ENCODE results near the gene MAP4K3. TPM values are rescaled to one million over a fixed set of nuclear protein-coding genes. Genes with fewer than 3 reads are reported as not detected.
"Not testable (repeated sequence)": the region's sequence is repeated elsewhere in the genome, so short reads cannot be mapped to it uniquely, and the experiment has no call there.

Gene MAP4K3
- total RNA-seq, 2 experiments from 2014 or later: 6.4 to 6.7 TPM

DNA sequence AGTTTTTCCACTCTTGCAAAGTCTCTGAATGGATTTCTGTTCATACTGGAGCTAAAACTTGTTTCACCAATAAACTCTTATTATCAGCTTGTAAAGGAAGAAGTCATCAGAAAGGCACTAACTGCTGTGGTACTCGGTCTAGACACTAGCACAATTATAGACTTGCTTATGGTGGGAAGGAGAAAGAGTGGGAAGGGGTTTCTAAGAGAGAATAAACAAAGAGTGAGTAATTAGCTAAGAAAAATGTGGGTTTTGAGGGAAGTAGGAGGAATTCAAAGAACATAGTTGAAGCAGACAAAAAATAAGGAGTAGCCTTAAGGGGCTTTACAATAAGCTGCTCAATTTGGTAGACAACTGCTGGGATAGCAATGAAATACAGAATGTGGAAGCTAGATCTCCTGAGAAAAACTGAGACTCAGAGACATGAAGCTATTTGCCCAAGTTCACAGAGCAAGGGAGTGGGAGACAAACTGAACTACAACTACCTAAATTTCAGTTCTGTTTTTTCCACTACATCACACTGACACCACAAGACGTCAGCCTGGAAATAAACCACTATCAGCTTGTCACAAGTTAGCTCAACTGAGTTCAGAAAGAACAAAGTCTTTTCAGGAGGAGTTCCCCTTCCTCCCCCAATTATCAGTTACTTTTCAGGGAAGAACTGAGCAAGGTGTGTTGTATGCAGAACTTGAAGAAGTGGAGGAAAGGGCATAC lies 59.7 kb downstream of the MAP4K3 start:
- Mint-ChIP-seq H3K4me3 (no peak overlapping the region), H3K9me3 (peaks cover 8% of the 10 kb centered on the region), H3K36me3 (peaks cover 32% of the 10 kb centered on the region), H3K27ac (peak overlapping the region; percentile 67), H3K4me1 (peaks cover 30% of the 10 kb centered on the region), H3K27me3 (no peaks in the 10 kb centered on the region)
- DNase-seq: peak; percentile 30

- DNase-seq: no peak
- peaks cover 23% of the 10 kb centered on the region for H3K4me1 Mint-ChIP-seq
- H3K27me3 Mint-ChIP-seq: no peaks in the 10 kb centered on the region
- peaks cover 39% of the 10 kb centered on the region for H3K36me3 Mint-ChIP-seq
- H3K27ac Mint-ChIP-seq: no peak overlapping the region
- no peak overlapping the region for H3K4me3 Mint-ChIP-seq
- H3K9me3 Mint-ChIP-seq: peaks cover 10% of the 10 kb centered on the region
These were observed 61.2 kb downstream of the MAP4K3 start for GRCh38 chr2:39375917-39376316.

DNA sequence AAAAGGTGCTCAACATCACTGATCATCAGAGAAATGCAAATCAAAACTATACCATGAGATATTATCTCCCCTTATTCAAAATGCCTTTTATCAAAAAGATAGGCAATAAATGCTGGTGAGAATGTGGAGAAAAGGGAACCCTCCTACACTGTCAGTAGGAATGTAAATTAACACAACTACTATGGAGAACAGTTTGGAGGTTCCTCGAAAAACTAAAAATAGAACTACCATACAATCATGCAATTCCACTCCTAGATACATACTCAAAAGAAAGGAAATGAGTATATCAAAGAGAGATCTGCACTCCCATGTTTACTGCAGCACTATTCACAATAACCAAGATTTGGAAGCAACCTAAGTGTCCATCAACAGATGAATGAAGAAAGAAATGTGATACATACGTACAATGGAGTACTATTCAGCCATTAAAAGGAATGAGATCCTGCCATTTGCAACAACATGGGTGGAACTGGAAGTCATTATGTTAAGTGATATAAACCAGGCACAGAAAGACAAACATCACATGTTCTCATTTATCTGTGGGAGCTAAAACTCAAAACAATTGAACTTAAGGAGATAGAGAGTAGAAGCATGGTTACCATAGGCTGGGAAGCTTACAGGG lies 63.8 kb downstream of the MAP4K3 start:
- DNase-seq: no peak
- Mint-ChIP-seq H3K36me3 (peaks cover 40% of the 10 kb centered on the region), H3K27ac (no peak overlapping the region), H3K4me1 (peaks cover 18% of the 10 kb centered on the region), H3K4me3 (no peak overlapping the region), H3K27me3 (no peaks in the 10 kb centered on the region), H3K9me3 (peaks cover 10% of the 10 kb centered on the region)

- peaks cover 51% of the 10 kb centered on the region for H3K36me3 Mint-ChIP-seq
These were observed 67.0 kb downstream of the MAP4K3 start for GRCh38 chr2:39370101-39370500.

GRCh38 chr2:39368846-39369245 lies 68.2 kb downstream of the MAP4K3 start:
- H3K36me3 Mint-ChIP-seq: peaks cover 45% of the 10 kb centered on the region
- no peak overlapping the region for H3K4me3 Mint-ChIP-seq
- H3K27me3 Mint-ChIP-seq: no peaks in the 10 kb centered on the region
- H3K4me1 Mint-ChIP-seq: peaks cover 9% of the 10 kb centered on the region
- H3K9me3 Mint-ChIP-seq: peaks cover 12% of the 10 kb centered on the region
- DNase-seq: no peak
- no peak overlapping the region for H3K27ac Mint-ChIP-seq

More at GRCh38 chr2:39370101-39370500, 67.0 kb downstream of the MAP4K3 start:
- no peak overlapping the region for H3K4me3 Mint-ChIP-seq
- peaks cover 9% of the 10 kb centered on the region for H3K4me1 Mint-ChIP-seq
- no peak for DNase-seq
- no peak overlapping the region for H3K27ac Mint-ChIP-seq
- H3K9me3 Mint-ChIP-seq: peaks cover 12% of the 10 kb centered on the region
- no peaks in the 10 kb centered on the region for H3K27me3 Mint-ChIP-seq

GRCh38 chr2:39368376-39368775 lies 68.7 kb downstream of the MAP4K3 start:
- DNase-seq: no peak
- Mint-ChIP-seq H3K9me3 (peaks cover 9% of the 10 kb centered on the region), H3K4me1 (peaks cover 9% of the 10 kb centered on the region), H3K27me3 (no peaks in the 10 kb centered on the region), H3K27ac (no peak overlapping the region), H3K4me3 (no peak overlapping the region), H3K36me3 (peaks cover 40% of the 10 kb centered on the region)

DNA sequence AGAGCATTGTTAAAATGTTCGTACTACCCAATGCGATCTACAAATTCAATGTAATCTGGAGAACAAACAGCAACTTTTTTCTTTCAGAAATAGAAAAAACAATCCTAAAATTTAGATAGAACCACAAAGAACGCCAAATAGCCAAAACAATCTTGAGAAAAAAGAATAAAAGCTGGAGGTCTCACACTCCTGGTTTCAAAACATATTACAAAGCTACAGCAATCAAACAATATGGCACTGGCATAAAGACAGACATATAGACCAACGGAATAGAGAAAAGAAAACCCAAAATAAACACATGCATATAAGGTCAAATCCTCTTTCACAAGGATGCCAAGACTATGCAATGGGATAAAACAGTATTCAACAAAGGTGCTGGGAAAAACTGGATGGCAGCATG lies 74.5 kb downstream of the MAP4K3 start:
- H3K27ac Mint-ChIP-seq: no peak overlapping the region
- H3K36me3 Mint-ChIP-seq: peaks cover 47% of the 10 kb centered on the region
- H3K27me3 Mint-ChIP-seq: no peaks in the 10 kb centered on the region
- no peaks in the 10 kb centered on the region for H3K4me1 Mint-ChIP-seq
- peaks cover 27% of the 10 kb centered on the region for H3K9me3 Mint-ChIP-seq
- no peak overlapping the region for H3K4me3 Mint-ChIP-seq
- DNase-seq: no peak

GRCh38 chr2:39361511-39361910 lies 75.6 kb downstream of the MAP4K3 start:
- Mint-ChIP-seq H3K4me3 (no peak overlapping the region), H3K27ac (no peak overlapping the region), H3K9me3 (peaks cover 27% of the 10 kb centered on the region), H3K4me1 (peaks cover 6% of the 10 kb centered on the region), H3K27me3 (no peaks in the 10 kb centered on the region), H3K36me3 (peaks cover 43% of the 10 kb centered on the region)
- no peak for DNase-seq

GRCh38 chr2:39360342-39360741 lies 76.7 kb downstream of the MAP4K3 start:
- peaks cover 36% of the 10 kb centered on the region for H3K36me3 Mint-ChIP-seq
- H3K27me3 Mint-ChIP-seq, H3K27ac Mint-ChIP-seq, DNase-seq, H3K4me1 Mint-ChIP-seq, H3K4me3 Mint-ChIP-seq: not testable (repeated sequence)
- peaks cover 26% of the 10 kb centered on the region for H3K9me3 Mint-ChIP-seq

DNA sequence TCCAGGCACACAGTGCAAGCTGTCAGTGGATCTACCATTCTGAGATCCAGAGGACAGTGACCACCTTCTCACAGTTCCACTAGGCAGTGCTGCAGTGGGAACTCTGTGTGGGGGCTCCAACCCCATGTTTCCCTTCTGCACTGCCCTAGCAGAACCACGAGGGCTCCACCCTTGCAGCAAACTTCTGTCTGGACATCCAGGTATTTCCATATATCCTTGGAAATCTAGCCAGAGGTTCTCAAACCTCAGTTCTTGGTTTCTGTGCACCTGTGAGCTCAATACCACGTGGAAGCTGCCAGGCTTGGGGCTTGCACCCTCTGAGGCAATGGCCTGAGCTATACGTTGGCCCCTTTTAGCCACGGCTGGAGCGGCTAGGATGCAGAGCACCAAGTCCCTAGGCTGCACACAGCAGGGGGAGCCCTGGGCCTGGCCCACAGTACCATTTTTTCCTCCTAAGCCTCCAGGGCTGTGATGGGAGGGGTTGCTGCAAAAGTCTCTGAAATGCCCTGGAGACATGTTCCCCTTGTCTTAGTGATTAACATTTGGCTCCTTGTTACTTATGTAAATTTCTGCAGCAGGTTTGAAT lies 77.5 kb downstream of the MAP4K3 start:
- peaks cover 6% of the 10 kb centered on the region for H3K4me1 Mint-ChIP-seq
- no peak overlapping the region for H3K27ac Mint-ChIP-seq
- H3K36me3 Mint-ChIP-seq: peaks cover 40% of the 10 kb centered on the region
- no peak for DNase-seq
- H3K27me3 Mint-ChIP-seq: no peaks in the 10 kb centered on the region
- no peak overlapping the region for H3K4me3 Mint-ChIP-seq
- H3K9me3 Mint-ChIP-seq: peaks cover 26% of the 10 kb centered on the region

DNA sequence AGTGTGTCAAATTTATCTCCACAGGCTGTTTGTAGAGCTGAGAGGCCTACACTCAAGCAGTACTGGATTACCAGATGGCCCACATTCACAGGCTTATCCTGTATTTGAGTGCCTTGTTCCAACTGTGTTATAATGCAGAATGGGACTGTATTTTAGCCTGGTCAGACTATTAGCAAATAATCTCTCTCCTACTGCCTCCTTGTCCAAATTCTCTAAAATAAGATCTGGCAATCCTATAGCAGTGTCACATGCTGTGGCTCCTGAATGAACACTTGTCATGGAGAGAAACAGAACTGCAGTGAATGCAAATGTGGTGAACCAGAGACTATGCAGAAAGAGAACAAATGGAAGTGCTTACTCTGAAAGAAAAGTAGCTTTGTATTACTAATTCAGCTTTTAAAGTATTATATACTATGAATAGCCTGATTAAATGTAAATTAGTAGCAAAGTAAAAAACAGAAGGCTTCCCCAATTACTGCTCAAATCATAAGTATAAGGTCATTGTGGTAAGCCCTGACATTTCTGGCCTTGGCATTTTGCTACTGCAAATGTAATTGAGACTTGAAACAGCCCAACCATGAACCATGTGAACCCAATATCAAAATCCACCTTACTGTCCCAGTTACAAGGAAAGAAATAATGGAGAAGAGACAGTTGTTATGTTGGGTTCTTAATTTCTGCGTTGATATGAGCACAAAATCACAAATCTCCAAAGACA lies 80.0 kb downstream of the MAP4K3 start:
- peaks cover 7% of the 10 kb centered on the region for H3K4me1 Mint-ChIP-seq

DNA sequence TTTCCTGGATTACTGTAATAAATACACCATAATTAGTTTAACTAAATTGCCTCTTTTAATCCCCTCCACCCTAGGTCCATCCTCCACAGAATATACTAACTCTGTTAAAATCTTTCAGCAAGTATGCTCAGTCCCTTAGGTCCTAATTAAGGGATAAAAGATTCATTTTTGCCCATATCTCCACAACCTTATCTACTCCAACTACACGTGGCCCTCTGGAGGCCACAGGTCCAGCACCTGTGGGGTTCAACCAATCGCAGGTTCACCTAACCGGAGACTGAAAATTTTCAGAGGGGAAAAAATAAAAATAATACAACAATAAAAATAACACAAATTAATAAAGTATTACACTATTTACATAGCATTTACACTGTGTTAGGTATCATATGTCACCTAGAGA lies 86.4 kb downstream of the MAP4K3 start:
- peaks cover 6% of the 10 kb centered on the region for H3K36me3 Mint-ChIP-seq
- no peaks in the 10 kb centered on the region for H3K9me3 Mint-ChIP-seq
- peaks cover 1% of the 10 kb centered on the region for H3K4me1 Mint-ChIP-seq
- H3K27ac Mint-ChIP-seq: no peak overlapping the region
- H3K4me3 Mint-ChIP-seq: no peak overlapping the region
- H3K27me3 Mint-ChIP-seq: no peaks in the 10 kb centered on the region
- no peak for DNase-seq

More for the DNA sequence above, 80.0 kb downstream of the MAP4K3 start:
- no peak overlapping the region for H3K4me3 Mint-ChIP-seq
- DNase-seq: no peak
- peaks cover 30% of the 10 kb centered on the region for H3K36me3 Mint-ChIP-seq
- peaks cover 20% of the 10 kb centered on the region for H3K9me3 Mint-ChIP-seq
- no peak overlapping the region for H3K27ac Mint-ChIP-seq
- no peaks in the 10 kb centered on the region for H3K27me3 Mint-ChIP-seq

GRCh38 chr2:39338502-39338901 lies 98.6 kb downstream of the MAP4K3 start:
- Mint-ChIP-seq H3K27me3 (no peaks in the 10 kb centered on the region), H3K4me1 (peaks cover 6% of the 10 kb centered on the region), H3K36me3 (peaks cover 12% of the 10 kb centered on the region), H3K9me3 (no peaks in the 10 kb centered on the region), H3K27ac (no peak overlapping the region), H3K4me3 (no peak overlapping the region)
- DNase-seq: no peak

- Mint-ChIP-seq H3K27ac (no peak overlapping the region), H3K9me3 (no peaks in the 10 kb centered on the region), H3K4me1 (peaks cover 6% of the 10 kb centered on the region), H3K4me3 (no peak overlapping the region), H3K27me3 (no peaks in the 10 kb centered on the region), H3K36me3 (peaks cover 12% of the 10 kb centered on the region)
- DNase-seq: no peak
These were observed 101.2 kb downstream of the MAP4K3 start for GRCh38 chr2:39335930-39336329.

DNA sequence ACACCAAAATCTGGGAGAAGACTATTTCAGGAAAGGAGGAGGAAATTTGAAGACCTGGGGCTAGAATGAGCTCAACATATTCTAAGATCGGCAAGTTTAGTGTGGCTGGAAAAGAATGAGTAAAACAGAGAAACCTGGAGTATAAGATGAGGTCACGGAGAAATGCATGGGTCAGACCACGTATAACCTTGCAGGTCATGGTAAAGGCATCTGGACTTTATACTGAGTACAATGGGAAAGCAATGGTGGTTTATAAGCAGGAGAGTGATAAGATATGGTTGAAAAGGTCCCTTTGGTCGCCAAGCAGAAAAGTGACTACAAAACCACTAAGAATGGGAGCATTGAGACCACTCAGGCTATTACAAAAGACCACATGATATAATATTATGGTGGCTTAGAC lies 102.1 kb downstream of the MAP4K3 start:
- no peak for DNase-seq
- H3K4me1 Mint-ChIP-seq: peaks cover 6% of the 10 kb centered on the region
- no peak overlapping the region for H3K4me3 Mint-ChIP-seq
- no peaks in the 10 kb centered on the region for H3K9me3 Mint-ChIP-seq
- H3K27me3 Mint-ChIP-seq: no peaks in the 10 kb centered on the region
- H3K27ac Mint-ChIP-seq: no peak overlapping the region
- peaks cover 14% of the 10 kb centered on the region for H3K36me3 Mint-ChIP-seq
